Lung (tissue), 12 donors: ENCODE measurements around the gene DPP3. TPM values are rescaled to one million over a fixed set of nuclear protein-coding genes. Genes with fewer than 3 reads are reported as not detected.

Experiments
- ATAC-seq: fragments of 200-7000 bp; cut with Tn5 transposase; one replicate; pipeline ENCODE4 v1.9.1; 2020; ENCODE audit warnings: moderate number of reproducible peaks; ENCODE audit not compliant: insufficient read depth, low FRiP score
- DNase-seq, 3 donors: peaks; one replicate each; pipeline ENCODE4 v3.0.0-alpha.2; 2013 to 2017
- H3K27ac ChIP-seq, 2 donors: one replicate each; pipeline ENCODE4 v1.5.1; 2013; ENCODE audit warnings: mild to moderate bottlenecking in 2 of 2, moderate library complexity in 2 of 2, control low read depth in 1 of 2, inconsistent platforms in 1 of 2, low read depth in 1 of 2, low read length in 1 of 2
- H3K27me3 ChIP-seq, 3 donors: one replicate each; pipeline ENCODE4 v1.5.1; 2013; ENCODE audit warnings: low read length in 2 of 3; ENCODE audit not compliant: control insufficient read depth in 3 of 3, insufficient read depth in 3 of 3
- H3K36me3 ChIP-seq, 4 donors: one replicate each; pipeline ENCODE4 v1.5.1; 2013; ENCODE audit warnings: low read length in 4 of 4, mild to moderate bottlenecking in 1 of 4, moderate library complexity in 1 of 4; ENCODE audit not compliant: control insufficient read depth in 4 of 4, insufficient read depth in 4 of 4
- H3K4me1 ChIP-seq, 5 donors: one replicate each; pipeline ENCODE4 v1.5.1; 2013; ENCODE audit warnings: low read length in 5 of 5, mild to moderate bottlenecking in 2 of 5, moderate library complexity in 1 of 5; ENCODE audit not compliant: control insufficient read depth in 5 of 5, insufficient read depth in 5 of 5
- H3K4me3 ChIP-seq: one replicate; pipeline ENCODE4 v1.5.1; 2013; ENCODE audit warnings: mild to moderate bottlenecking, control low read depth, moderate library complexity
- H3K9ac ChIP-seq, 2 donors: one replicate each; pipeline ENCODE4 v1.5.1; 2013; ENCODE audit warnings: low read length in 2 of 2, control low read depth in 1 of 2; ENCODE audit not compliant: insufficient read depth in 1 of 2
- H3K9me3 ChIP-seq, 4 donors: one replicate each; pipeline ENCODE4 v1.5.1; 2013; ENCODE audit warnings: low read length in 3 of 4, mild to moderate bottlenecking in 1 of 4, moderate library complexity in 1 of 4; ENCODE audit not compliant: control insufficient read depth in 4 of 4, insufficient read depth in 3 of 4
- WGBS, 2 donors: extraction: QIAGEN DNeasy Blood & Tissue Kit; methylation state at CpG; one replicate each; pipeline ENCODE4 v1.1.7; 2013; 5-methylcytosine and 5-hydroxymethylcytosine counted together
- polyA plus RNA-seq, 2 donors: library from polyadenylated mRNA; stranded (reverse); fragments of 200-250 nt; gene quantifications; one replicate each; pipeline ENCODE4 v1.2.1, GENCODE V29; 2013
- total RNA-seq, 2 donors: library from RNA; depleted of rRNA in 1 of 2; stranded (reverse); fragments of >200 nt in 1 of 2; gene quantifications; one replicate each; pipeline ENCODE4 v1.2.1, GENCODE V29; 2014 to 2021
- TF ChIP-seq, protein P1 (sequence below): IDR thresholded peaks from 2 replicates; pipeline ENCODE4 v1.5.1; 2012; ENCODE audit warnings: mild to moderate bottlenecking; ENCODE audit errors: control extremely low read depth, extremely low read depth
- donor health status: control.
- donor health status: control.
- donor health status: Bipolar disorder and iron deficiency.
- donor health status: healthy.
- donor health status: DM: yes; HTN: yes; CAD: no.

The DPP3 gene
- total and polyA plus RNA-seq, 4 donors: 25.4 to 76.3 (median 44.7) TPM

DNA sequence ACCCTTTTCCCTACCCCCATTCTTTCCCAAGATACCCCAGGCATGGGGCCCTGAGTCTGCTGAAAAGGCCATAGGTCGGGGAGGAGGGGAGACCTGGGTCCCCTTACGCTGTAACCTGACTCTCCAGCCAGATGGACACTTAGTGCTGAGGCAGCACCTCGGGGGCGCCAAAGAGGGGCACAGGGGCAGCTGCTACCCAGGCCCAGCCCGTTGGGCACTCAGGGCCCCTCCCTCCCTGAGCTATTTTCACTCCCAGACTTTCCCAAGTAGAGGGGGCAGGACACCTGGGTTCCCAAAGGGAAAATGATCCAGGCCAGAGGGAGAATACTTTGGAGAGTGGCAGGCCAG, 67.4 kb downstream of the DPP3 start:
- Histone ChIP-seq H3K27ac (no peak overlapping the region), H3K4me1 (peaks cover 0 to 14% (median 7%) of the 10 kb centered on the region in 5 donors), H3K9me3 (no peaks in the 10 kb centered on the region), H3K36me3 (peaks cover 0 to 3% (median 0%) of the 10 kb centered on the region in 4 donors), H3K9ac (no peak overlapping the region), H3K4me3 (no peak overlapping the region), H3K27me3 (peaks cover 0 to 2% (median 0%) of the 10 kb centered on the region in 3 donors)
- DNase-seq (no peak), ATAC-seq (no peak)
- TF ChIP-seq, protein P1, sequence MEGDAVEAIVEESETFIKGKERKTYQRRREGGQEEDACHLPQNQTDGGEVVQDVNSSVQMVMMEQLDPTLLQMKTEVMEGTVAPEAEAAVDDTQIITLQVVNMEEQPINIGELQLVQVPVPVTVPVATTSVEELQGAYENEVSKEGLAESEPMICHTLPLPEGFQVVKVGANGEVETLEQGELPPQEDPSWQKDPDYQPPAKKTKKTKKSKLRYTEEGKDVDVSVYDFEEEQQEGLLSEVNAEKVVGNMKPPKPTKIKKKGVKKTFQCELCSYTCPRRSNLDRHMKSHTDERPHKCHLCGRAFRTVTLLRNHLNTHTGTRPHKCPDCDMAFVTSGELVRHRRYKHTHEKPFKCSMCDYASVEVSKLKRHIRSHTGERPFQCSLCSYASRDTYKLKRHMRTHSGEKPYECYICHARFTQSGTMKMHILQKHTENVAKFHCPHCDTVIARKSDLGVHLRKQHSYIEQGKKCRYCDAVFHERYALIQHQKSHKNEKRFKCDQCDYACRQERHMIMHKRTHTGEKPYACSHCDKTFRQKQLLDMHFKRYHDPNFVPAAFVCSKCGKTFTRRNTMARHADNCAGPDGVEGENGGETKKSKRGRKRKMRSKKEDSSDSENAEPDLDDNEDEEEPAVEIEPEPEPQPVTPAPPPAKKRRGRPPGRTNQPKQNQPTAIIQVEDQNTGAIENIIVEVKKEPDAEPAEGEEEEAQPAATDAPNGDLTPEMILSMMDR: no peak
- WGBS, 2 donors: 55 to 73% methylated on average over 4 to 5 of the region's 5 CpGs

DNA sequence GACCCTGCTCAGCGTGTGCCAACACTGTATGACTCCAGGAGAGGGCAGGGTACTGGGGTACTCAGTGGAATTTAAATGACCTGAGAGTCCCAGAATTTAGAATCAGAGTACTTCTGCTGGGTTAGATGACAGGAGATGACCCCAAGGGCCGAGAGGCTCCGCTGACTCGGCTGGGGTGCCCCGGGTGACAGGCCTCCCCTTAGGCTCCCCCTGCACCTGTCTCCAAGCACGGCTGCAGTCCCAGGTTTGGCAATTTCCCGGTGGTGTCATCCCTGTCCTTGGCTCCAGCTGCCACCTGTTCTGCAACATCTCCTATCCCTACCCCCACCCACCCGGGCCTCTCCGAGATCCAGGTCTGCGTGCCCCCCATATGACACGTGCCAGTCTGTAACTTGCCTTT, 67.8 kb downstream of the DPP3 start:
- WGBS, 2 donors: 45 to 70% methylated on average over 11 of the region's 11 CpGs
- Histone ChIP-seq H3K4me3 (no peak overlapping the region), H3K9me3 (no peaks in the 10 kb centered on the region), H3K36me3 (peaks cover 0 to 3% (median 0%) of the 10 kb centered on the region in 4 donors), H3K9ac (no peak overlapping the region), H3K27me3 (peaks cover 0 to 2% (median 0%) of the 10 kb centered on the region in 3 donors), H3K27ac (no peak overlapping the region), H3K4me1 (peaks cover 0 to 14% (median 7%) of the 10 kb centered on the region in 5 donors)
- TF ChIP-seq, protein P1: no peak
- no peak for DNase-seq
- ATAC-seq: no peak

DNA sequence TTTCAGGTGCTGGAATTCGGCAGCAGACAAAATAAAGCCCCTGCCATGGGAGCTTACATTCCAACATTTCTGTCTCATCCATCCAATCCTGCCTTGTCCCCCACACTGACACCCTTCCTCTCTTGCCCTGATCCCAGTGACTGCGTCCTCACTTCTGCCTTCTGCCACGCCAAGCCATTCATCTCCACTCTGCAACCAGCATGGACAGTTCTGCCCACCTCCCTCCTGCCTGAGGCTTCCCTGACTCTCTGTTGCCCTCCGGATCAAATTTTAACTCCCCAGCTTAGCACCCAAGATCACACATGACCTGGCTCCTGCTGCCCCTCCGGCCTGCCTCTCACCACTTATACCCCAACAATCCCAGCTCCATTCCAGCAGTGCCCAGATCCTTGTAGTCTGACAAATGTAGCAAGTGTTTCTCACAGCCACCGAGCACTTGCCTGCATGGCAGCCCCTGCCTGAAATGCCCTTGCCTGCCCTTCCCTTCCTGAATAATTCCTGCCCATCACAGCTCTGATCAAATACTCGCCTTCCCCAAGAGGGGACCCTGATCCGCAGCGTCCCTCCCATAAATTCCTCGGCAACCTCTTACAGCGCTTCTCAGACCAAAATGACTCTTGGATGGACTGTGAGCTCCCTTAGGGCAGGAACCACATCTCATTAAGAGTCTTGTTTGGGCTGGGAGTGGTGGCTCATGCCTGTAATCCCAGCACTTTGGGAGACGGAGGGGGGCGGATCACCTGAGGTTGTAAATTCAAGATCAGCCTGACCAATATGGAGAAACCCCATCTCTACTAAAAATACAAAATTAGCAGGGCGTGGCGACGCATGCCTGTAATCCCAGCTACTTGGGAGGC, 68.8 kb downstream of the DPP3 start:
- Histone ChIP-seq H3K9me3 (no peaks in the 10 kb centered on the region), H3K4me3 (no peak overlapping the region), H3K36me3 (no peaks in the 10 kb centered on the region), H3K4me1 (peaks cover 0 to 9% (median 3%) of the 10 kb centered on the region in 5 donors), H3K9ac (no peak overlapping the region), H3K27ac (no peak overlapping the region), H3K27me3 (peaks cover 0 to 2% (median 0%) of the 10 kb centered on the region in 3 donors)
- WGBS, 2 donors: 58 to 67% methylated on average over 16 of the region's 16 CpGs
- DNase-seq (no peak), ATAC-seq (no peak)
- TF ChIP-seq, protein P1: no peak
